GM12891 (cell line): Measurements from ENCODE around the gene FILIP1.

Experiments
- DNase-seq: peaks from one replicate; pipeline ENCODE4 v3.0.0; 2011; ENCODE audit warnings: low spot score; ENCODE audit not compliant: insufficient read length
- FAIRE-seq: peaks from 2 replicates; lab custom pipeline; 2011; peaks lifted over from hg19 to GRCh38; lab: Jason Lieb, UNC
- PAX5 ChIP-seq: IDR thresholded peaks from 2 replicates; pipeline ENCODE4 v1.6.1; 2011; ENCODE audit warnings: low read length, moderate library complexity, mild to moderate bottlenecking; ENCODE audit not compliant: insufficient read depth, severe bottlenecking
- POLR2A ChIP-seq: IDR thresholded peaks from 2 replicates; pipeline ENCODE4 v1.6.1; 2011; ENCODE audit warnings: low read depth, low read length, control low read depth
- POLR2AphosphoS5 ChIP-seq: IDR thresholded peaks from 2 replicates; pipeline ENCODE4 v1.6.1; 2011; ENCODE audit warnings: low read depth, low read length, control low read depth
- POU2F2 ChIP-seq: IDR thresholded peaks from 2 replicates; pipeline ENCODE4 v1.6.1; 2011; ENCODE audit warnings: low read depth, mild to moderate bottlenecking, control low read depth, low read length, moderate library complexity
- SPI1 ChIP-seq: IDR thresholded peaks from 2 replicates; pipeline ENCODE4 v1.6.1; 2011; ENCODE audit warnings: low read depth, low read length, control low read depth
- TAF1 ChIP-seq: IDR thresholded peaks from 2 replicates; pipeline ENCODE4 v1.6.1; 2011; ENCODE audit warnings: low read depth, low read length, control low read depth

FILIP1 gene

DNA sequence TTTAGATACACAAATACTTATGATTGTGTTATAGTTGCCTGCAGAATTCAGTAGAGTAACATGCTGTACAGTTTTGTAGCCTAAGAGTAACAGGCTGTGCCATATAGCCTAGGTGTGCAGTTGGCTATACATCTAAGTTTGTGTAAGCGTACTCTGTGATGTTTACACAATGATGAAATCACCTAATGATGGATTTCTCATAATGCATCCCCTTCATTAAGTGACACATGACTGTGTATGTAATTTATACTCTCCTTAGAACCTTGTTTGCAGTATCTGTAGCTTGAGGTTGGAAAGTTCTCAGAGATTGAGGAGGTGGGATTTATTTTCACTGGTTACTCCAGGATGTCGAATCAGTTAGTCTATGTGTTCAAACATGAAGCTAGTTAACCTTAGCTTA, 142.0 kb downstream of the FILIP1 start:
- FAIRE-seq (peak; percentile 41), DNase-seq (no peak)
- TF ChIP-seq POU2F2, result no peak

DNA sequence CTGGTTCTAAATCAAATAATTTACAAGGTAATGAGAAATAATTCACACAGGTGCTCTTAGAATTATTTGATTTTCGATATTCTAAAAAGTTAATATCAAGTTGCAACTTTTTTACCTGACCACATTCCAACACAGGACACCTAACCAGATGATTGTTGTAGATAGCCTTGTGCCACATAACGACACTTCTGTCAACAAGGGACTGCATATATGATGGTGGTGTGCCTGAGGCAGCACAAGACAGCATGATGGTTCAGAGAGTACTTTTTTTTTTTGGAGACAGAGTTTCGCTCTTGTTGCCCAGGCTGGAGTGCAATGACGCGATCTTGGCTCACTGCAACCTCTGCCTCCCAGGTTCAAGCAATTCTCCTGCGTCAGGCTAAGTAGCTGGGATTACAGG, 142.8 kb downstream of the FILIP1 start:
- FAIRE-seq (no peak), DNase-seq (no peak)
- no peak for TF ChIP-seq TAF1
- no peak for TF ChIP-seq POU2F2
- no peak for TF ChIP-seq POLR2A
- no peak for TF ChIP-seq SPI1
- no peak for TF ChIP-seq POLR2AphosphoS5
- TF ChIP-seq PAX5, result no peak

- FAIRE-seq (no peak), DNase-seq (no peak)
These were observed 143.4 kb downstream of the FILIP1 start for GRCh38 chr6:75350156-75350555.

DNA sequence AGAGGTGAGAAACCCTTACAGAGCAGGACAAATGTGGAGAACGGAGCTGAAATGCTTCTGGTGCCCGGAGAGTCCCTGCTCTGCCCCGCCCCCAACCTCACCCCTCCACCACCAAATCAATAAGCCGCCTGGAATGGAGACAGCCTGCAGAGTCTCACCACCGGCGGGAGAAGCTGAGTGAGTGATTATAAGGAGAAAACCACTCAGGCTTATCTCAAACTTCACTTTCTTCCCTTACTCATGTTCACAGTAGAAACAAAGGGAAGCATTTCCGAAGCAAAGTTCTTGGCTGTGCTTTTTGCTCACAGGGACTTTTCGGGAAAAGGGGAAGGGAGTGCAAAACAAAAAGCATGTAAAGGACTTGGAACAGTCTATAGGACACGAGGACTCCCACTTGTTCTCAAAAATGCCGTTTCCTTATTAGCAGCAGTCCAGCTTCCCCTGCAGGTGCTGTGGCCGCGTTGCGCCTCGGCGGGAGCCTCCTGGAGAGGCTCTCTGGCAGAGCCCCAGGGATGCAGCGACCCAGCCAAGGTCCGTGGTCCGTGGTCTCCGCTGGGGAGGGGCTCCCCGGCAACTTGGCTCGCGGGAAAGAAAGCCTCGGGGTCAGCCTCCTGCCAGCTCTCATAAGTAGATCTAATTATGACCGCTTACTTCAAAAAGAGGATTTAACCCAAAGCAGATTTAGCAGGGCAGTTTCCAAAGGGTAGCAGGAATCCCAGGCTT, 144.2 kb downstream of the FILIP1 start:
- no peak for TF ChIP-seq POLR2A
- FAIRE-seq (no peak), DNase-seq (no peak)

More at GRCh38 chr6:75350156-75350555, 143.4 kb downstream of the FILIP1 start:
- TF ChIP-seq POU2F2, result no peak

GRCh38 chr6:75348882-75349261, 144.7 kb downstream of the FILIP1 start:
- DNase-seq (no peak), FAIRE-seq (no peak)
- TF ChIP-seq PAX5 (no peak), TAF1 (no peak), POLR2A (no peak), POLR2AphosphoS5 (no peak), SPI1 (no peak)

DNA sequence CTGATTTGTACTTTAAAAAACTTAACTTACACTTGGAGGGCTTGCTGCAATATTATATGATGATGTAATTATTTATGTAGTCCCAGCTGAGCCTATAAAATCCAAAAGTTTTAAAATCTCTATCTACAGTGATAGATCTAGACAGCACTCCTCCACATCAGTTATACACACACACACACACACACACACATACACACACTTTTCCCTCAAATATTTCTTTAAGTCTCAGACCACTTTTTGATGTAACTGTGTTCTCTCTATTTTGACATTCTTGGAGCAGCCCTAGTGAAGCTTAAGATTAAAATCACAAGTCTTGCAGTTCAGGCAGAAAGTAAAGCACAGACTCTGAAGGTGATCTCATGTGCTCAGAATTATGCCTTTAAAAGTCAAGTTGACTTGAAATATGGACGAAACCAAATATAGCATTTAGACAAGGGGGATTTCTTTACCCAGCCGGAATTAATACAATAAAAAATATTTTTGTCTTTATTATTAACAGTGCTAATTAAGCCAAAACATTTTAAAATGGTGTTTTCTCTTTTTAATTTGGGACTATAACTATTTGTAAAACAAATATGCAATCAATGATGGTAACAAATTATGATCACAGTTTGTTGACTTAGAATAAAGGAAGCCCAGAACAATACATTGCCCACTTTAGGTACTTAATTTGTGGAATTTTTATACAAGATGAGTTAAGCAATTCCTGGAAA, 145.5 kb downstream of the FILIP1 start:
- TF ChIP-seq SPI1, result no peak
- no peak for TF ChIP-seq POLR2A
- TF ChIP-seq POU2F2, result no peak
- TF ChIP-seq TAF1, result no peak
- TF ChIP-seq POLR2AphosphoS5, result no peak
- TF ChIP-seq PAX5, result no peak
- DNase-seq, result no peak
- no peak for FAIRE-seq

DNA sequence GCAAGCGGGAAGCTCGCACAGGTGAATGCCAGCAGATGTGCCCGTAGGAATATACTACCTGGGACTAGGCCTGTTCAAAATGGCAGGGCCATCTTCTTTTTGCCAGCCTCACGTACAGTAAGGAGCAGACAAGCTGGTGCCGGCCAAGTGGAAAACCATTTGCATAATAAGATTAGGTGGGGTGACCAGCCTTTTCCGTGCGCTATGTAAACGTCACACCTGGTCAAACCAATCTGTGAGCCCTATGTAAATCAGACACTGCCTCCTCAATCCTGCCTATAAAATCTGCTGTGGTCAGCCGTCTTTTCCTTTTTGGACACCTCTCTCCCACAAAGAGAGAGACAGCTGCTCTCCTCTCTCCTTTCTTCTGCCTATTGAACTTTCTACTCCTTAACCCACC, 148.2 kb downstream of the FILIP1 start:
- TF ChIP-seq PAX5, result no peak
- TF ChIP-seq POU2F2, result no peak
- TF ChIP-seq TAF1, result no peak
- no peak for TF ChIP-seq SPI1
- DNase-seq (no peak), FAIRE-seq (no peak)

- TF ChIP-seq POLR2AphosphoS5 (no peak), TAF1 (no peak), POLR2A (no peak), POU2F2 (no peak), PAX5 (no peak), SPI1 (no peak)
- DNase-seq (no peak), FAIRE-seq (no peak)
These were observed 149.1 kb downstream of the FILIP1 start for GRCh38 chr6:75344455-75344854.

- DNase-seq (no peak), FAIRE-seq (no peak)
- no peak for TF ChIP-seq POLR2A
- TF ChIP-seq TAF1, result no peak
- no peak for TF ChIP-seq POLR2AphosphoS5
- TF ChIP-seq POU2F2, result no peak
- TF ChIP-seq PAX5, result no peak
- TF ChIP-seq SPI1, result no peak
These were observed 149.6 kb downstream of the FILIP1 start for GRCh38 chr6:75344021-75344420.

DNA sequence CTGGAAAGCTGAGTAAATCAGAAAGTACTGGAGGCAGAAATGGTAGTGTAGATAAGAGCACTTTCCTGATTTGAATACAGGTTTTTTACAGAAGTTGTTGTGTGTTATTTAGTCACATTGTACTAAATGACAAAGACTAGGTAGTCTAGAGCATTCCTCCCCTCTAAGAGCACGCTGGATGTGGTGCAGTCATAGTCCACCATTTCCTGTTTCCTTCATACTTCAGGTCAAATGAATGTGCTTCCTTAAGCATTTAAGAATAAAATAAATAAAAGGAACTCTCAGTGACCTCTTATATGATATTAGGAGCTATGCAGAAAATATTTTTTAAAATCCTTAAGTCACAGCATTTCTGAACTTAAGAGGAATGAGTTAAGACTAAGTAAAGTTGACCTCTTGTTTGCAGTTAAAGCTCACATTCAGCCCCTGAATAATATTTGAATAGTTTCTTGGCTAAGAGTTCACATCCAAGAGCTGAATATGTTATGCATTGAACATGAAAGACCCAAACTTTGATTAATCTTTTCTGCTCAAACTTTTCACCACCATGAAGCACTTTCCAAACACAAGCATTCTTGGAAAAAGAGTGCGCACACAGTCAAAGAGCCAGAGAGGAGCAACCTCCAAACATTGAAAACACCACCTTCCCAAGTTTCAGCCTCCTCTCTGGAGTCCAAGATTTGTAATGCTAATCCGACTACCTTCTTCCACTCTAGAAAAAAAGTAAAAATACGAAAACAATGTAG, 155.6 kb downstream of the FILIP1 start:
- DNase-seq (no peak), FAIRE-seq (no peak)
- TF ChIP-seq TAF1, result no peak
- TF ChIP-seq POLR2A, result no peak
- TF ChIP-seq SPI1, result no peak
- no peak for TF ChIP-seq POLR2AphosphoS5
- TF ChIP-seq POU2F2, result no peak
- no peak for TF ChIP-seq PAX5
